Measurements from ENCODE around the gene DCST1.

The DCST1 gene

GRCh38 chr1:155037043-155037442 is 3.4 kb downstream of the DCST1 start:
- DNase-seq, result no peak

- no peak for DNase-seq
Measured at GRCh38 chr1:155037851-155038441, 4.3 kb downstream of the DCST1 start.

- no peak for DNase-seq
Measured at GRCh38 chr1:155038602-155039307, 5.1 kb downstream of the DCST1 start.

GRCh38 chr1:155039308-155039669 is 5.7 kb downstream of the DCST1 start:
- DNase-seq, result no peak

- DNase-seq, result no peak
Measured at GRCh38 chr1:155040358-155041093, 6.9 kb downstream of the DCST1 start.

- DNase-seq, result no peak
Measured at GRCh38 chr1:155042789-155043188, 9.2 kb downstream of the DCST1 start.

- no peak for DNase-seq
Measured at GRCh38 chr1:155043301-155043702, 9.7 kb downstream of the DCST1 start.

- DNase-seq, result no peak
Measured at GRCh38 chr1:155043793-155044192, 10.2 kb downstream of the DCST1 start.

- no peak for DNase-seq
Measured at GRCh38 chr1:155044365-155044764, 10.7 kb downstream of the DCST1 start.

GRCh38 chr1:155044812-155045657 is 11.4 kb downstream of the DCST1 start:
- DNase-seq, result peak; percentile 72

- no peak for DNase-seq
Measured at GRCh38 chr1:155048449-155049334, 15.1 kb downstream of the DCST1 start.

- DNase-seq, result no peak
Measured at GRCh38 chr1:155049651-155050559, 16.3 kb downstream of the DCST1 start.

GRCh38 chr1:155050560-155051341 is 17.1 kb downstream of the DCST1 start, which contains the start of gene ADAM15:
Gene ADAM15, plus strand, starts transcription at chr1:155051316. Its CDS starts 71 bp downstream, at chr1:155051387.
- peak; percentile 97 for DNase-seq

GRCh38 chr1:155051342-155051776 is 17.7 kb downstream of the DCST1 start:
- no peak for DNase-seq

GRCh38 chr1:155051777-155052398 is 18.3 kb downstream of the DCST1 start:
- peak; percentile 91 for DNase-seq

- DNase-seq, result peak; percentile 55
Measured at GRCh38 chr1:155052439-155053395, 19.1 kb downstream of the DCST1 start.

- DNase-seq, result no peak
Measured at GRCh38 chr1:155053531-155054105, 20.0 kb downstream of the DCST1 start.

GRCh38 chr1:155057104-155057503 is 23.5 kb downstream of the DCST1 start:
- no peak for DNase-seq

Data from NCI-H345 (cell line).